ENCODE measurements around the gene ACSBG1. TPM values are rescaled to one million over a fixed set of nuclear protein-coding genes. Genes with fewer than 3 reads are reported as not detected.
"Not testable (repeated sequence)": the region's sequence is repeated elsewhere in the genome, so short reads cannot be mapped to it uniquely, and the experiment has no call there.

ACSBG1 gene
- total RNA-seq, 3 donors from 2014 or later, result 0.32 to 5.2 (median 0.53) TPM

DNA sequence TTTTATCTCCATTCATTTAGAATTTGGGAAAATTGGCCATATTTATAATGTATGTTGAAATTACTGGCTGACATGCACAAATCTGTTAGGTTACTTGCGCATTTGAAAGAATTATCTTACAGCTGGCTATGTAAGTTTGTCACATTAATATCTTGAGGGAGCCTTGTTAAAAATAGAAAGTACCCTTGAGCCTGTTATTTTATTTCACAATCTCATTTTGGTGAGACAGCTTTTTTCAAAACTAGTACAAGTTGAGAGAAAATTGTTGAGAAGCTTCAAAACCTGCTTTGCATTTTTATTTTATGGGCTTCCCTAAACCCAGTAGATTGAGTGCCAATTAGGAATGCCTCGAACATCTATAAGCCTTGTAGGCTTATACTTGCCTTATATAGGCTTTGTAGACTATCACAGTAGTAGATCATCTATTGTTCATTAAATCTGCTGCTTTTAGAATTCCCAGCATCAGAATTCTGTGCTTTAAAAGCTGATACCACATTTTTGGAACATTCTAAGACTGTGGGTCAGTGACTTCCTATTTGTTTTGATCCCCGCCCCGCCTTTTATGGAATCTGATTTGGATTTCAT, 78.9 kb downstream of the ACSBG1 start:
- no peak for ATAC-seq
- intact Hi-C loops (cut with DNase I, micrococcal nuclease), result no loop called here

DNA sequence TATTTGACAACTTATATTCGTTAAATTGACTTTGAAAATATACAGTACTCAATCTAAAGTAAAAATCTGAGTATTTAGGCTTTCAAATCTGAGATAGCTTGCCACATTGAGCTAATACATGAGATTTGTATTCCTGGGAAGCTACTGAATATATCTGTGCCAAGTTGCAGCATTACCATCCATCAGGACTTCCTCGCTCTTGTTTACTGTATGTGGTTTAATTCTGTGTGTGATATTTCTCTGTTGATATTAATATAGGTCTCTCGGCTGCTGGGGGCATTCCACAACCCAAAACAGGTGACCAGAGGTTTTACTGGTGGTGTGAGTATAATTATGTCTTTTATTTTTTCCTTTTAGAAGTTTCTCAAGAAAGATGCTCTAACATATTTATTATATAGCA, 79.4 kb downstream of the ACSBG1 start:
- intact Hi-C loops (cut with DNase I, micrococcal nuclease), result no loop called here
- Histone ChIP-seq H3K4me1 (ENCODE audit: low read depth) (peaks cover 14% of the 10 kb centered on the region), H3K36me3 (ENCODE audit: low read depth) (no peaks in the 10 kb centered on the region), H3K9me3 (no peaks in the 10 kb centered on the region), H3K4me3 (no peak overlapping the region)
- DNase-seq, result no peak
- TF ChIP-seq, protein P1, sequence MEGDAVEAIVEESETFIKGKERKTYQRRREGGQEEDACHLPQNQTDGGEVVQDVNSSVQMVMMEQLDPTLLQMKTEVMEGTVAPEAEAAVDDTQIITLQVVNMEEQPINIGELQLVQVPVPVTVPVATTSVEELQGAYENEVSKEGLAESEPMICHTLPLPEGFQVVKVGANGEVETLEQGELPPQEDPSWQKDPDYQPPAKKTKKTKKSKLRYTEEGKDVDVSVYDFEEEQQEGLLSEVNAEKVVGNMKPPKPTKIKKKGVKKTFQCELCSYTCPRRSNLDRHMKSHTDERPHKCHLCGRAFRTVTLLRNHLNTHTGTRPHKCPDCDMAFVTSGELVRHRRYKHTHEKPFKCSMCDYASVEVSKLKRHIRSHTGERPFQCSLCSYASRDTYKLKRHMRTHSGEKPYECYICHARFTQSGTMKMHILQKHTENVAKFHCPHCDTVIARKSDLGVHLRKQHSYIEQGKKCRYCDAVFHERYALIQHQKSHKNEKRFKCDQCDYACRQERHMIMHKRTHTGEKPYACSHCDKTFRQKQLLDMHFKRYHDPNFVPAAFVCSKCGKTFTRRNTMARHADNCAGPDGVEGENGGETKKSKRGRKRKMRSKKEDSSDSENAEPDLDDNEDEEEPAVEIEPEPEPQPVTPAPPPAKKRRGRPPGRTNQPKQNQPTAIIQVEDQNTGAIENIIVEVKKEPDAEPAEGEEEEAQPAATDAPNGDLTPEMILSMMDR (IDR thresholded peaks at IDR 0.05), result no peak
- ATAC-seq, result no peak

More for the DNA sequence above, 78.9 kb downstream of the ACSBG1 start:
- peaks cover under 1% of the 10 kb centered on the region for H3K36me3 ChIP-seq (ENCODE audit: low read depth)
- no peak overlapping the region for H3K4me3 ChIP-seq
- peaks cover 14% of the 10 kb centered on the region for H3K4me1 ChIP-seq (ENCODE audit: low read depth)
- H3K9me3 ChIP-seq, result no peaks in the 10 kb centered on the region
- TF ChIP-seq, protein P1 (IDR thresholded peaks at IDR 0.05), result no peak
- DNase-seq, result no peak

DNA sequence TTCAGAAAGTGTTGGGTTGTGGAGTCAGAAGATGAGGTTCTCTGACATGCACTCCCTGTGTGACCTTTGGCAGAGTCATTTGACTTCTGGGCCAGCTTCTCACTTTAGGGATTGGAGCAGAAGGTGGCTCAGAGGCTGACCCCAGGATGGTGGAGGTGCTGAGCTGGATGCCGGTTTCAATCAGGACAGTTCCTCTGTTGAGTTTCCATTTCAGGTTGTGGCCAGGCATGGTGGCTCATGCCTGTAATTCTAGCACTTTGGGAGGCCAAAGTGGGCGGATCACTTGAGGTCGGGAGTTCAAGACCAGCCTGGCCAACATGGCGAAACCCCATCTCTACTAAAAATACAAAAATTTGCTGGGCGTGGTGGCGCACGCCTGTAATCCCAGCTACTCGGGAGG, 83.3 kb downstream of the ACSBG1 start:
- DNase-seq, result not testable (repeated sequence)

DNA sequence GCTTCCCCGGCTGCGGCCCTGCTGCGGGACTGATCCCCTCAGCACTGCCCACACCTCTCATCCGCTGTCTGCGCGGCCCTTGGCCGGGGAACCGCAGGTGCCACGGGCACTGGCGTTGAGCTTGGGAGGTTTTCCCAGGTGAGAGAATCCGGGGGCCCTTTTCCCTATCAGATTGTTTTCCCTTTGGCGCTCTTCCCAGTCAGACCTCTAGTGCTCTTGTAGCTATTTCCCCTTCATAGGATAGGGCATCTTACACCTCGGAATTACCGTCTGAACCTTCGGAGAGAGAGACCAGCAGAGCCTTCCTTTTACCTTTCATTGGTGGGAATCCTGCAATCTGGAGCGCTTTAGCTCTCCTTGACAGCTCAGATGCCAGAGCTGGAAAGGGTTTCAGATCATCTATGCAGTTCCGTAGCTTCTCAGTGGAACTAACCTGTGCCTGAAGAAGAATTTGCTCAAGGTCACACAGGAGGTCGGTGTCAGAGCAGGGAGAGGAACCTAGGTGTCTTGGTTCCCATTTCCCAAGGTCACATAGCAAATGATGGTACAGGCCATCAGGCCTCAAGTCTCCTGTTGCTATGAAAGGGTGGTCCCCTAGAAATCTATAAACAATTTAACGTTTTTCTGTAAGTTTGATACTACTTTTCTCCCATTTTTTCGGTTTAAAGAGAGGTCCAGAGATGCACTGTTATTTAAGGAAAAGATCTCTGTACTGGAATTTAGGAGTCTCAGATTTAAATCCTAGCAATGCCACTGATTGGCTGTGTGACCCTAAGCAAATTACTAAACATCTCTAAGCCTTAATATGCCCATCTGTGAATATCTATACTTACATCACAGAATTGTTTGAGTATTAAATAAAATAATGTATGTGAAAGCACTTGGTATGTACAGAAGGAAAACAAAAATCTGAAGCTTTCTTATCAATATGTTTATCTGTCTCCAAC, 84.3 kb downstream of the ACSBG1 start:
- intact Hi-C loops (cut with DNase I, micrococcal nuclease), result no loop called here
- TF ChIP-seq, protein P1 (IDR thresholded peaks at IDR 0.05), result no peak
- no peaks in the 10 kb centered on the region for H3K36me3 ChIP-seq (ENCODE audit: low read depth)
- H3K9me3 ChIP-seq, result no peaks in the 10 kb centered on the region
- ATAC-seq, result peak; percentile 33
- H3K4me3 ChIP-seq, result peak overlapping the region; percentile 71
- peak in 1 of 3 donors; percentile 53 for DNase-seq
- H3K4me1 ChIP-seq (ENCODE audit: low read depth), result peaks cover 15% of the 10 kb centered on the region

More for the DNA sequence above, 83.3 kb downstream of the ACSBG1 start:
- H3K36me3 ChIP-seq (ENCODE audit: low read depth); ATAC-seq; intact Hi-C loops (cut with DNase I, micrococcal nuclease); H3K9me3 ChIP-seq; H3K4me3 ChIP-seq: not testable (repeated sequence)
- H3K4me1 ChIP-seq (ENCODE audit: low read depth), result peaks cover 22% of the 10 kb centered on the region

DNA sequence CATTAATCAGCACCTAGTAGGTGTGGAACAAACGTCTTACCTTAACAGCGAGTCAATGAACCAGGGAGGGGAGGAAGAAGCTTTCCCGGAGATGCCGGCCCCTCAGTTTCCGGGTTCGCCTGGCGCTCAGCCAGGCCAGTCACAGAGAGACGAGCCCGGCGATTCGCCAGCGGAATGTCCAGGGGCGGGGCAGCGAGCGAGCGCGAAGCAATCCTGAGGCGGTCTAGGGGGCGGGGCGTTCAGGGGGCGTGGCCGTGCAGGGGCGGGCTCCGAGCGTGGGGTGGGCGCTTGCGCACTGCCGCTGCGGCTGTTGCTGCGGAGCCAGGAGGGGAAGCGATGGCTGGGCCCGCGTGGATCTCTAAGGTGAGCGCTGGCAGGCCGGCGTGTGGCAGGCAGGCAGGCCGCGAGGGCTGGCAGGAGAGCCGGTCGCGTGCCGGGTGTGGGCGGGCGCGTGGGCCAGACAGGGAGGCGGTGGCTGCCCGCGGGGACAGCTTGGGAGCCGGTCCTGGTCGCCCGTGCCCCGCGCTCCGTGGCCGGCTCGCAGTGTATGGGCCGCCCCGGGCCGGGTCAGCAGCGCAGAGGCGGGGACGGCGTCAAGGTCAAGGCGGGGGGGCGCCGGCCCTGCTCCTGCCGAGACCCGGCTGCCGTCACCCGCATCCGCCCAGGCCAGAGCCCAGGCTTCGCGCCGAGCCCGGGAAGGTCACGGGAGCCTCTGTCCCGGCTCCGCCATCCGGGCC, 85.1 kb downstream of the ACSBG1 start, which contains the start of gene IDH3A:
IDH3A (plus strand) TSS at position 295 of the 737 bp plus-strand sequence; CDS start at position 337, 42 bp downstream.
- TF ChIP-seq, protein P1 (IDR thresholded peaks at IDR 0.05), result no peak
- no peaks in the 10 kb centered on the region for H3K9me3 ChIP-seq
- DNase-seq (peak; percentile 100), ATAC-seq (peak; percentile 99)
- intact Hi-C loops (cut with DNase I, micrococcal nuclease), result no loop called here
- H3K4me1 ChIP-seq (ENCODE audit: low read depth), result peaks cover 15% of the 10 kb centered on the region
- H3K4me3 ChIP-seq, result peak within 1 kb of the TSS; percentile 71
- no peaks in the 10 kb centered on the region for H3K36me3 ChIP-seq (ENCODE audit: low read depth)

Measured in mucosa of descending colon (tissue), 3 donors.